ENCODE measurements around the gene HFM1.

HFM1 gene

GRCh38 chr1:91234181-91234580 is 170.5 kb downstream of the HFM1 start:
- no peak for DNase-seq

- DNase-seq, result no peak
These were observed 177.9 kb downstream of the HFM1 start for GRCh38 chr1:91226741-91227140.

GRCh38 chr1:91224878-91225277 is 179.8 kb downstream of the HFM1 start:
- DNase-seq, result no peak

- no peak for DNase-seq
These were observed 183.6 kb downstream of the HFM1 start for GRCh38 chr1:91221017-91221416.

GRCh38 chr1:91217911-91218310 is 186.7 kb downstream of the HFM1 start:
- no peak for DNase-seq
